GM21423 (cell line): Measurements from ENCODE around the gene G6PD.
"Not testable (repeated sequence)": the region's sequence is repeated elsewhere in the genome, so short reads cannot be mapped to it uniquely, and the experiment has no call there.

Source experiments
- ATAC-seq: cut with Tn5 transposase; IDR thresholded peaks from one replicate; pipeline ENCODE4 v1.9.1; 2021; ENCODE audit warnings: mild to moderate bottlenecking, moderate library complexity; ENCODE audit not compliant: unreplicated experiment

Gene G6PD

DNA sequence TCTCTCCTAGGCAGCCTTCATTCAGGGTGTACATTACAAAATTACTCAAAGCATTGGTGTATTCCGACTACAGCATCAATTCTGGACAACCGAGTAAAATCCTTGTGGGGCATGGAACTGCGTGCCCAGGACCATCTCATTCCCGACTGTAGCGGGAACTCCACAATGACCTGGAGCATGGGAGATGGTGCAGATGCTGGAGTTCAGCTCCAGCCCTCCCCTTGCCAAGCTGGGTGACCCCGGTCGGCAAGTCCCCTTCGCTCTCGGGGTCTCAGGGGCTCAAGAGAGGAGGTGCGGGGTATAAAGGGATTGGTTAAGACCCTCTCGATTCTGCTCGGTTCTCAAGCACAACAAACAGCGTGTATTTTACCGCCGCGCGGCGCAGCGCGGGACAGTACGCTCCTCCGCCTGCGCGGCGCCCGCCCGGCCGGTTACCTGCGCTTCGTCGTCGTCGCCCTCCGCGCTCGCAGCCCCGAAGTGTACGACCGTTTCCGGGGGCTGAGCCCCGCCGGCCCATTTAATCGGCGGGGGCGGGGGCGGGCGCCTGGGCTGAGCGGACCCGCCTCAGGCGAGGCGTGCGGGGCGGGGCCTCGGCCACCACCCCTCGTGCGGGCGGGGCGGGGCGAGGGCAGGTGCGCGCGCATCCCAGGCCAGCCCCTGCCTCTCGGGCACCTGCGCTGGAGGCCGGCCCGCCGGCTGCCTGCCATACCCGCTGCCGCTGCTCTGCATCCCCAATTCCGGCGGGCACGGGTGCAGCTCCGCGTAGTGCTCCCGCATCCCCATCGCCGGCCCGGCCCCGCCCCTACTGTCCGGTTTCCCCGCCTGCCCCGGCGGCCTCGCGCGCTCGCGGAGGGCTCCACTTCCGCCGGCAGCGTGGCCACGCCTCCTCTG is at the start of gene G6PD:
G6PD (minus strand) TSS at position 493 of the 891 bp plus-strand sequence. CDS start 691 bp downstream, outside the sequence.
- peak; percentile 37 for ATAC-seq

GRCh38 chrX:154595559-154596249 is 49.1 kb upstream of the G6PD start:
- ATAC-seq: no peak

GRCh38 chrX:154594491-154594890 is 47.8 kb upstream of the G6PD start:
- no peak for ATAC-seq

GRCh38 chrX:154593201-154593600 is 46.6 kb upstream of the G6PD start:
- no peak for ATAC-seq

- ATAC-seq: no peak
These were observed 45.9 kb upstream of the G6PD start for GRCh38 chrX:154592505-154592904.

- not testable (repeated sequence) for ATAC-seq
These were observed 43.8 kb upstream of the G6PD start for GRCh38 chrX:154590415-154590814.

- not testable (repeated sequence) for ATAC-seq
These were observed 38.0 kb upstream of the G6PD start, which contains the start of gene CTAG1A for GRCh38 chrX:154584585-154585183. TSS of gene CTAG1A (plus strand) at chrX:154585133. CDS start at chrX:154585207, 74 bp downstream.

DNA sequence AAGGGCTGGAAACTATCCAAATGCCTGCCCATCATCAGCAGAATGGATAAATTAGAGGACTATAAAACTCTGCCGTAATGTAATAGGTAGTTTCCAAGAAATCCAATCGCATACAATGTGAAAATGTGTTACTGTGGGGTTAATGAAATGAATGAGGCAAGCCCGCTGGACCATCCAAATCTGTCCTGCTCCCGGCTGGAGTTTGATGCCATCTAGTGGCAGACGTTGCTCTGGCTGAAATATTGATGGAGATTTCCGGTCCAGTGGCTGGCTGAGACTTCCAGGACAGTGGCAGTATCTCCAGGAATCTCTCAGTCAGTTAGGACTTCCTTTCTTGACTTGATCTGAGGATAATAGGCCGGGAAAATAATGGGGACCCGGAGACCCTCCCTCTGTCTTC is 36.3 kb upstream of the G6PD start:
- not testable (repeated sequence) for ATAC-seq

DNA sequence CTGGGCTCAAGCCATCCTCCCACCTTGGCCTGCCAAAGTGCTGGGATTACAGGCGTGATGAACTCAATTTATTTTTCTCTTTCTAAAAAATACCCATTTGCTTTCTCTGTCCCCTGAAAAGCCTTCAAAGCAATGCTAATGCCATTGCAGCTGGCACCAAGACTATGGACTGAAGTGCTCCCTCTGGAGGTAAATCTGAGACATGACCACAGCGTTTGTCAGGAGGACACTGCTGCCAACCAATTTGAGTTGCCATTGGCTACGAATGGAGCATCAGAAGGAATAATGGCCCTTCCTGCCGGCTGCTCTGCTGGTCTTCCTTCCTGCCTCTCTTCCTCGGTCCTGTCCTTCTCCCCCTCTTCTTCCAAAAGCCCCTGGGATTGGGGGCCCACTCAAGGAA is 28.4 kb upstream of the G6PD start:
- ATAC-seq: not testable (repeated sequence)

DNA sequence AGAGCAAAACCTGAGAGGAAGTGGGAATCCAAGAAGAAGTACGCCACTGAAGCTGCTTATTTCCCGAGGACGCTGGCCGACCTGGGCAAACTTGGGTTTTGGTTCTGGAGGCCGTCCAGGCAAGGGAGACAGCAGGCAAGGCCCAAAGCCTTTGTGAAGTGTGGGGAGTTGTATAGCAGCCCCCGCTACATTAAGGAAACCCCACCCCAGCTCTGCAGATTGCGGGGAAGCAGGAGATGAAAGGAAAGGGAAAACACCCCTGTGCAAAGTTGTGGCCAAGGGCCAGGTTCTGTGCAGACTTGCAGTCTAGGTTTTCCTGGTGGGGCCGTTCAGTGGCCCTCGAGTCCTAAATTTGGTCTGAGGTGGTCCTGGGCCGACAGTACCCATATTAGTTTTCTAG is 26.4 kb upstream of the G6PD start:
- ATAC-seq: not testable (repeated sequence)

- not testable (repeated sequence) for ATAC-seq
These were observed 23.7 kb upstream of the G6PD start for GRCh38 chrX:154570361-154570760.

GRCh38 chrX:154562295-154562694 is 15.6 kb upstream of the G6PD start:
- not testable (repeated sequence) for ATAC-seq

- ATAC-seq: not testable (repeated sequence)
These were observed 13.7 kb upstream of the G6PD start for GRCh38 chrX:154560326-154560725.

DNA sequence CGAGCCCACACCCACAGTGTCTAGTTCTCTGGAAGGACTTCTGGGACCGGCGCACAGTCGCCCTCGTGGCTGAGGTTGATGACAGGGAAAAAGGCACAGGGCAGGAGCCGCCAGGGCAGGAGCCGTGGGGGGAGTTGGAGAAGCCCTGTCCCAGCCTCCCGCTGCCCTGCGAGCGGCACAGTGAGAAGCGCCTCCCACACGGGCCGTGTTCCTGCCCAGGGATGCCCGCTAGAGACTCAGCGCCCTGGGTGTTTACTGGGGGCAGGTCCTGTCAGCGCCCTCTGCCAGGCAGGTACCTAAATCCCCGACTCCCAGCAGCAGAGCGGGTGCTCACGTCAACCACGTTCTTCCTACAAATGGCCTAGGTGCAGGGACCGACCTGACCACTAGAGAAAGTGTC is 12.2 kb upstream of the G6PD start:
- ATAC-seq: not testable (repeated sequence)

- not testable (repeated sequence) for ATAC-seq
These were observed 11.5 kb upstream of the G6PD start for GRCh38 chrX:154558060-154558690.

DNA sequence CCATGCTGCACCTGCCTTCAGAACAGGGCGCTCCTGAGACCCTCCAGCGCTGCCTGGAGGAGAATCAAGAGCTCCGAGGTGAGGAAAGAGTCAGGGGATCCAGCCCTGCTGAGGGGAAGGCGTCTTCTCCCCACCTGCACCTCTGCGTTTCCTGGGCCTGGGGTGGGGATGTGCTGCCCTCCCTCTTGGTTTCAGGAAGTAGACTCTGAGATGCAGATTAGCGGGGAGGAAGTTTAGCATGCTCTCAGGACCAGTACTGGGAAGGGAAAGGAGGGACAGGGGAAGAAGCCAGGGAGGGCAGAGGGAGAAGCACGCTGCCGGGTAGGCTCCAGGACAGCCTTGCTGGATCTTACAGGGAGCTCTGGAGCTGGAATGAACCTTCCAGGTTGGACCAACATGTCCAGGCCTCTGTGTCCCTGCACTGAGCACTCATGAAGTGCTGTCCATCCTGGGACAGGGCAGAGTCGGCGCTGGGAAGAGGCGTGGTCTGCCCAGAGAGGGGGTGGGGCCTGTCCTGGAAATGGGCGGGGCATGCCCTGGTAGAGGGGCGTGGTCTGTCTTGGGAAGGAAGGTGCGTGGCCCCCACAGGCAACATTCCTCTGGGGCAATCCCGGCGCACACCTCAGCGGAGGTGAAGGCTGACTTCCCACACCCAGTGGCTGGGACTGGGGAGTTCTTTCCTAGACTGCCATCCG is 5.6 kb upstream of the G6PD start:
- not testable (repeated sequence) for ATAC-seq

- ATAC-seq: no peak
These were observed 3.1 kb upstream of the G6PD start for GRCh38 chrX:154549766-154550165.

GRCh38 chrX:154548028-154548316 is 1.3 kb upstream of the G6PD start:
- ATAC-seq: no peak

DNA sequence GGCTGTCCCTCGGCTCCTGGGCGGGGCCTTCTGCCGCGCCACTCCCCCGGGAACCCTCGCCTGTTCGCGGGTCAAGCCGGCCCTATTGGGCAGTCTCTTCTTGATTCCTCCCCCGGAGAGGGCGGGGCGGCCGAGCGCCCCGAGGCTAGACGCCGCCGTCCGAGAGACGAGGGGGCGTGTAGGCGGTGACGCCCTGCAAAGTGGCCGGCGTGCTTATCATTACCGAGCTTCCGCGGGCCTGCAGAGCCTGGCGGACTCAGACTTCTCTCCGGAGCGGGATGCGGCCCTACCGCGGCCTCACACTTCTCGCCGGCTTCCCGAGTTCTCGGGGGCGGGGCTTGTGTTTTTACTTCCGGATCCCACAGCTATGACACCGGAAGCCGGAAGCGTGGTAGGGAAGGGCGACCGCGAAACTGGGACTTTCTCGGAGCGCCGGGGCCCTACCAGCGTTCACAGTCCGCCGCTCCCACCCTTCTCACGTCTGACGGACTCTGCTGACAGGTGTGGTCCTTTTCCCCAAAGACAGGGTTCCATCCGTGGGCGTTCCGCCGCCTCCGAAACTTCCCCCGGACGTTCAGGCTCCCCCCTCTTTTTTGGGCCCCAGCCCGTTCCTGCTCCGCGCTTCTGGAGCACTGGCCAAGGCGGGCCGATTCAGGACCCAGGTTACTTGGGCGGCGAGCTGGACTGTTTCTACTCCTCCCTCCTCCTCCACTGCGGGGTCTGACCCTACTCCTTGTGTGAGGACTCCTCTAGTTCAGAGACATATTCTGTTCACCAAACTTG is 790 bp upstream of the G6PD start, which contains the start of gene IKBKG:
IKBKG (plus strand) TSS at position 376 of the 783 bp plus-strand sequence. CDS start 4,383 bp downstream, outside the sequence.
- peak; percentile 81 for ATAC-seq
